IMR-90 (cell line): ENCODE measurements around the gene PCSK6. TPM values are rescaled to one million over a fixed set of nuclear protein-coding genes. Genes with fewer than 3 reads are reported as not detected.

ENCODE experiments used
- ATAC-seq: fragments of 200-7000 bp; cut with Tn5 transposase; 2 replicates; pipeline ENCODE4 v1.9.1; 2020; ENCODE audit warnings: low read depth, mild to moderate bottlenecking, moderate library complexity
- BruUV-seq: library from RNA; stranded (reverse); fragments of 400-500 nt; replicated peaks from 2 replicates; lab custom pipeline; 2021; lab: Mats Ljungman, UMichigan
- CTCF ChIA-PET: fragments of 300-600 bp; formaldehyde crosslinking; extraction: SDS; loops from one replicate; lab custom pipeline; 2021; ENCODE audit warnings: antibody characterized with exemption; lab: Yijun Ruan, JAX
- POLR2A ChIA-PET: fragments of 300-600 bp; sonication (Branson Sonifier 250); formaldehyde crosslinking; loops from one replicate; lab custom pipeline; 2022; ENCODE audit warnings: antibody characterized with exemption; ENCODE audit not compliant: unreplicated experiment; lab: Charles Lee
- DNase-seq: peaks from one replicate; pipeline ENCODE4 v3.0.0; 2013
- H2AFZ ChIP-seq: replicated peaks from 2 replicates; pipeline ENCODE3; 2013; ENCODE audit warnings: low read length, mild to moderate bottlenecking; ENCODE audit not compliant: poor library complexity
- H2AK5ac ChIP-seq: 2 replicates; pipeline ENCODE4 v1.6.1; 2013; ENCODE audit warnings: low read depth, low read length, inconsistent platforms
- H2AK9ac ChIP-seq: replicated peaks from 2 replicates; pipeline ENCODE3; 2013; ENCODE audit warnings: mild to moderate bottlenecking, low read depth, low read length, moderate library complexity; ENCODE audit not compliant: poor library complexity
- H2BK120ac ChIP-seq: 2 replicates; pipeline ENCODE4 v1.6.1; 2013; ENCODE audit warnings: low read depth, low read length, inconsistent platforms
- H2BK15ac ChIP-seq: 3 replicates; pipeline ENCODE4 v1.6.1; 2013; ENCODE audit warnings: low read depth, low read length, inconsistent platforms
- H2BK20ac ChIP-seq: 2 replicates; pipeline ENCODE4 v1.6.1; 2013; ENCODE audit warnings: low read depth, mild to moderate bottlenecking, inconsistent platforms, low read length, moderate library complexity
- H2BK5ac ChIP-seq: 2 replicates; pipeline ENCODE4 v1.6.1; 2013; ENCODE audit warnings: mild to moderate bottlenecking, low read depth, low read length, inconsistent platforms; ENCODE audit not compliant: poor library complexity, severe bottlenecking
- H3K14ac ChIP-seq: replicated peaks from 2 replicates; pipeline ENCODE4 v1.6.1; 2013; ENCODE audit warnings: low read depth, low read length, inconsistent platforms
- H3K18ac ChIP-seq: 2 replicates; pipeline ENCODE4 v1.6.1; 2013; ENCODE audit warnings: low read depth, low read length, control low read depth
- H3K23ac ChIP-seq: 2 replicates; pipeline ENCODE4 v1.6.1; 2013; ENCODE audit warnings: low read depth, low read length, inconsistent platforms
- H3K27ac ChIP-seq: 2 replicates; pipeline ENCODE4 v1.5.1; 2013; ENCODE audit warnings: mild to moderate bottlenecking, control low read depth, low read length; ENCODE audit not compliant: insufficient read depth
- H3K27me3 ChIP-seq: 2 replicates; pipeline ENCODE4 v1.6.1; 2013; ENCODE audit warnings: low read length; ENCODE audit not compliant: control insufficient read depth, insufficient read depth
- H3K36me3 ChIP-seq: 2 replicates; pipeline ENCODE4 v1.6.1; 2013; ENCODE audit warnings: low read length, mixed read lengths; ENCODE audit not compliant: control insufficient read depth, insufficient read depth
- H3K4ac ChIP-seq: 2 replicates; pipeline ENCODE4 v1.6.1; 2013; ENCODE audit warnings: low read depth, low read length, inconsistent platforms
- H3K4me1 ChIP-seq: 2 replicates; pipeline ENCODE4 v1.6.1; 2013; ENCODE audit warnings: low read length, mixed read lengths; ENCODE audit not compliant: control insufficient read depth, insufficient read depth
- H3K4me2 ChIP-seq: 2 replicates; pipeline ENCODE4 v1.6.1; 2013; ENCODE audit warnings: low read depth, mild to moderate bottlenecking, control low read depth, low read length, moderate library complexity
- H3K4me3 ChIP-seq: 2 replicates; pipeline ENCODE4 v1.5.1; 2013; ENCODE audit warnings: low read depth, mild to moderate bottlenecking, control low read depth, low read length, moderate library complexity; ENCODE audit not compliant: insufficient read depth
- H3K56ac ChIP-seq: 2 replicates; pipeline ENCODE4 v1.6.1; 2013; ENCODE audit warnings: low read length, inconsistent platforms; ENCODE audit not compliant: insufficient read depth; ENCODE audit errors: extremely low read depth
- H3K79me1 ChIP-seq, 2 experiments: 2 replicates each; pipeline ENCODE4 v1.6.1; 2013; ENCODE audit warnings: low read length in 2 of 2, inconsistent platforms in 1 of 2, low read depth in 1 of 2
- H3K9ac ChIP-seq: 2 replicates; pipeline ENCODE4 v1.6.1; 2013; ENCODE audit warnings: low read depth, low read length, control low read depth
- H3K9me1 ChIP-seq: 2 replicates; pipeline ENCODE4 v1.6.1; 2013; ENCODE audit warnings: low read length, inconsistent platforms; ENCODE audit not compliant: insufficient read depth
- H3K9me3 ChIP-seq: 2 replicates; pipeline ENCODE4 v1.6.1; 2013; ENCODE audit warnings: low read length; ENCODE audit not compliant: control insufficient read depth, insufficient read depth
- H4K20me1 ChIP-seq: 2 replicates; pipeline ENCODE4 v1.6.1; 2013; ENCODE audit warnings: low read length, inconsistent platforms; ENCODE audit not compliant: insufficient read depth
- H4K5ac ChIP-seq: 2 replicates; pipeline ENCODE4 v1.6.1; 2013; ENCODE audit warnings: mild to moderate bottlenecking, low read depth, low read length, control low read depth
- H4K8ac ChIP-seq, 2 experiments: 2 replicates each; pipeline ENCODE4 v1.6.1; 2013; ENCODE audit warnings: low read depth in 2 of 2, low read length in 2 of 2, control low read depth in 1 of 2, inconsistent platforms in 1 of 2
- H4K91ac ChIP-seq: 2 replicates; pipeline ENCODE4 v1.6.1; 2013; ENCODE audit warnings: low read depth, low read length, inconsistent platforms; ENCODE audit not compliant: insufficient read depth
- CEBPB ChIP-seq: IDR thresholded peaks from 2 replicates; pipeline ENCODE4 v1.6.1; 2012; ENCODE audit warnings: low read depth, low read length, improper control_type of control experiment
- CHD1 ChIP-seq: IDR thresholded peaks from 2 replicates; pipeline ENCODE4 v1.6.1; 2012; ENCODE audit warnings: low read depth, low read length, improper control_type of control experiment
- MAZ ChIP-seq: IDR thresholded peaks from 2 replicates; pipeline ENCODE4 v1.6.1; 2012; ENCODE audit warnings: low read depth, mild to moderate bottlenecking, low read length, improper control_type of control experiment, moderate library complexity, borderline replicate concordance
- MXI1 ChIP-seq: IDR thresholded peaks from 2 replicates; pipeline ENCODE4 v1.6.1; 2012; ENCODE audit warnings: low read depth, mild to moderate bottlenecking, low read length, moderate library complexity, borderline replicate concordance
- POLR2A ChIP-seq: IDR thresholded peaks from 2 replicates; pipeline ENCODE4 v1.6.1; 2012; ENCODE audit warnings: mild to moderate bottlenecking, low read depth, low read length
- RAD21 ChIP-seq: IDR thresholded peaks from 2 replicates; pipeline ENCODE4 v1.6.1; 2012; ENCODE audit warnings: low read length, improper control_type of control experiment
- RCOR1 ChIP-seq: IDR thresholded peaks from 2 replicates; pipeline ENCODE4 v1.6.1; 2012; ENCODE audit warnings: mild to moderate bottlenecking, low read length, improper control_type of control experiment; ENCODE audit not compliant: insufficient replicate concordance
- SMC3 ChIP-seq: fragments of 150-350 bp; IDR thresholded peaks from 2 replicates; pipeline ENCODE4 v1.6.1; 2016; ENCODE audit warnings: low read depth, mild to moderate bottlenecking, antibody characterized with exemption, low read length, moderate library complexity
- WGBS, 2 experiments: methylation state at CpG; one replicate each; pipeline versions ENCODE4 v1.1.5 to v1.1.7; 2013; ENCODE audit warnings: missing lambda C conversion rate in 2 of 2; ENCODE audit not compliant: insufficient read length in 1 of 2; ENCODE audit errors: extremely low coverage in 2 of 2; 5-methylcytosine and 5-hydroxymethylcytosine counted together
- dilution Hi-C: fragments of 300-500 bp; cut with HindIII; formaldehyde crosslinking; loops from one replicate; pipeline ENCODE4 v1.14.3; 2018; ENCODE audit warnings: low sequenced_read_pairs; ENCODE audit not compliant: unreplicated experiment
- in situ Hi-C: fragments of 300-500 bp; cut with MboI; formaldehyde crosslinking; loops from 3 replicates; pipeline ENCODE4 v1.14.3; 2019; ENCODE audit warnings: low sequenced_read_pairs, inconsistent platforms, mixed read lengths
- intact Hi-C: fragments of 100-400 bp; cut with micrococcal nuclease; formaldehyde crosslinking; loops from 2 replicates; pipeline ENCODE4 v1.10.0; 2022
- polyA plus RNA-seq, 3 experiments: library from polyadenylated mRNA; depleted of rRNA; stranded (reverse); fragments of >200 nt; gene quantifications; 2 replicates each; pipeline ENCODE4 v1.2.3, GENCODE V29; 2012; ENCODE audit warnings: low replicate concordance in 1 of 3
- total RNA-seq: library from RNA; depleted of rRNA; stranded (reverse); fragments of >200 nt; gene quantifications from 2 replicates; pipeline ENCODE4 v1.2.3, GENCODE V29; 2012
- TF ChIP-seq, protein P1 (sequence below): conservative IDR thresholded peaks from 2 replicates; pipeline ENCODE4 v1.5.1; 2012; ENCODE audit warnings: mild to moderate bottlenecking, low read depth, low read length, improper control_type of control experiment
- TF ChIP-seq, protein P2 (sequence below): fragments of 150-350 bp; IDR thresholded peaks from 2 replicates; pipeline ENCODE4 v1.6.1; 2016; ENCODE audit warnings: low read depth, mild to moderate bottlenecking, low read length, moderate library complexity, borderline replicate concordance
- TF ChIP-seq, protein P3 (sequence below): fragments of 150-350 bp; IDR thresholded peaks from 2 replicates; pipeline ENCODE4 v1.6.1; 2017; ENCODE audit warnings: mild to moderate bottlenecking, antibody characterized with exemption, low read length, low read depth

Gene PCSK6
- total and polyA plus RNA-seq, 2 of the 4 experiments (the other 2 are of a cell fraction), result not detected

DNA sequence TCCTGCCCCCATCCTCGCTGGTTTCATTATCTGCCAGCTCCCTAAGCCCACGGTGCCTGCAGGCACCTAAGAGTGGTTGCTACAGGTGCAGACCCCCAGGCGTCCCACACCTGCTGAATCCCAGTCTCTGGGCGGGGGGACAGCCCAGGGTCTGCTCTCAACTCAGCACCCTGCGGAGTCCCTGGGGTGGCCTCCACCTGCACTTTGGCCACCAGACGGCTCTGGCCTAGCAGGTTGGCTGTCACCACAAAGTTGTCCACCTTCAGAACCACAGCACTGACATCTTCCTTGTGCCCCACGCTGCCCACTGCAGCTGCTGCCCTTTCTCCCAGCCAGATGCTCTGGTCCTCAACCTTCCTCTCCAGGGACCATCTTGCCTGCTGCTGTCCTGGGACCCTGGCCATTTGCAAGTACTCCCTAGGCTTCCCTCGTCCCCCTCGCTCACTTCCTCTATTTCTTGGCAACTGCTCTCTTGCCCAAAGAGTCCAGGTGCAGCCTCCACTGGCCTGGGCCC lies 159.6 kb downstream of the PCSK6 start:
- H2BK20ac ChIP-seq, result no peak overlapping the region
- H4K91ac ChIP-seq, result no peak overlapping the region
- no peak overlapping the region for H2AFZ ChIP-seq
- no peak overlapping the region for H3K56ac ChIP-seq
- no peaks in the 10 kb centered on the region for H3K9me1 ChIP-seq
- no peak overlapping the region for H2AK5ac ChIP-seq
- H4K20me1 ChIP-seq, result no peaks in the 10 kb centered on the region
- no peak overlapping the region for H3K4me2 ChIP-seq
- H4K5ac ChIP-seq, result no peak overlapping the region
- POLR2A ChIA-PET, result no interaction called here
- no peaks in the 10 kb centered on the region for H3K79me1 ChIP-seq
- H3K14ac ChIP-seq, result no peak overlapping the region
- BruUV-seq, result no TSS peak
- no peak overlapping the region for H4K8ac ChIP-seq
- no peak overlapping the region for H3K9ac ChIP-seq
- no peaks in the 10 kb centered on the region for H3K4me1 ChIP-seq
- dilution Hi-C loops (no loop called here), intact Hi-C loops (no loop called here), in situ Hi-C loops (no loop called here)
- H3K18ac ChIP-seq, result no peak overlapping the region
- WGBS, 2 experiments, result 54% methylated on average over 3 of the region's 9 CpGs; no CpG with 5 or more reads in 1 of the 2 experiments
- H3K9me3 ChIP-seq, result peaks cover 2% of the 10 kb centered on the region; the same call in 1 of the 2 replicates
- no peak for ATAC-seq
- H2AK9ac ChIP-seq, result no peak overlapping the region
- H2BK120ac ChIP-seq, result no peak overlapping the region
- no peak overlapping the region for H3K27ac ChIP-seq
- no peak overlapping the region for H3K23ac ChIP-seq
- H3K36me3 ChIP-seq, result no peaks in the 10 kb centered on the region
- no peak overlapping the region for H3K4me3 ChIP-seq
- no peak overlapping the region for H2BK15ac ChIP-seq
- DNase-seq, result no peak
- H3K27me3 ChIP-seq, result peaks cover 22% of the 10 kb centered on the region
- TF ChIP-seq RAD21 (no peak), POLR2A (no peak), CHD1 (no peak), CEBPB (no peak), MAZ (no peak), SMC3 (no peak), RCOR1 (no peak), MXI1 (no peak)
- TF ChIP-seq, protein P1, sequence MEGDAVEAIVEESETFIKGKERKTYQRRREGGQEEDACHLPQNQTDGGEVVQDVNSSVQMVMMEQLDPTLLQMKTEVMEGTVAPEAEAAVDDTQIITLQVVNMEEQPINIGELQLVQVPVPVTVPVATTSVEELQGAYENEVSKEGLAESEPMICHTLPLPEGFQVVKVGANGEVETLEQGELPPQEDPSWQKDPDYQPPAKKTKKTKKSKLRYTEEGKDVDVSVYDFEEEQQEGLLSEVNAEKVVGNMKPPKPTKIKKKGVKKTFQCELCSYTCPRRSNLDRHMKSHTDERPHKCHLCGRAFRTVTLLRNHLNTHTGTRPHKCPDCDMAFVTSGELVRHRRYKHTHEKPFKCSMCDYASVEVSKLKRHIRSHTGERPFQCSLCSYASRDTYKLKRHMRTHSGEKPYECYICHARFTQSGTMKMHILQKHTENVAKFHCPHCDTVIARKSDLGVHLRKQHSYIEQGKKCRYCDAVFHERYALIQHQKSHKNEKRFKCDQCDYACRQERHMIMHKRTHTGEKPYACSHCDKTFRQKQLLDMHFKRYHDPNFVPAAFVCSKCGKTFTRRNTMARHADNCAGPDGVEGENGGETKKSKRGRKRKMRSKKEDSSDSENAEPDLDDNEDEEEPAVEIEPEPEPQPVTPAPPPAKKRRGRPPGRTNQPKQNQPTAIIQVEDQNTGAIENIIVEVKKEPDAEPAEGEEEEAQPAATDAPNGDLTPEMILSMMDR, result no peak
- TF ChIP-seq, protein P2, sequence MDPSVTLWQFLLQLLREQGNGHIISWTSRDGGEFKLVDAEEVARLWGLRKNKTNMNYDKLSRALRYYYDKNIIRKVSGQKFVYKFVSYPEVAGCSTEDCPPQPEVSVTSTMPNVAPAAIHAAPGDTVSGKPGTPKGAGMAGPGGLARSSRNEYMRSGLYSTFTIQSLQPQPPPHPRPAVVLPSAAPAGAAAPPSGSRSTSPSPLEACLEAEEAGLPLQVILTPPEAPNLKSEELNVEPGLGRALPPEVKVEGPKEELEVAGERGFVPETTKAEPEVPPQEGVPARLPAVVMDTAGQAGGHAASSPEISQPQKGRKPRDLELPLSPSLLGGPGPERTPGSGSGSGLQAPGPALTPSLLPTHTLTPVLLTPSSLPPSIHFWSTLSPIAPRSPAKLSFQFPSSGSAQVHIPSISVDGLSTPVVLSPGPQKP, result no peak
- TF ChIP-seq, protein P3, sequence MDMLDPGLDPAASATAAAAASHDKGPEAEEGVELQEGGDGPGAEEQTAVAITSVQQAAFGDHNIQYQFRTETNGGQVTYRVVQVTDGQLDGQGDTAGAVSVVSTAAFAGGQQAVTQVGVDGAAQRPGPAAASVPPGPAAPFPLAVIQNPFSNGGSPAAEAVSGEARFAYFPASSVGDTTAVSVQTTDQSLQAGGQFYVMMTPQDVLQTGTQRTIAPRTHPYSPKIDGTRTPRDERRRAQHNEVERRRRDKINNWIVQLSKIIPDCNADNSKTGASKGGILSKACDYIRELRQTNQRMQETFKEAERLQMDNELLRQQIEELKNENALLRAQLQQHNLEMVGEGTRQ, result no peak
- H2BK5ac ChIP-seq, result no peak overlapping the region
- CTCF ChIA-PET, result no interaction called here
- no peak overlapping the region for H3K4ac ChIP-seq
